Left lobe of liver (tissue), 2 donors: ENCODE data around the gene TBC1D16. TPM values are rescaled to one million over a fixed set of nuclear protein-coding genes. Genes with fewer than 3 reads are reported as not detected.
A peak's percentile ranks its signal among the peaks of the same experiment; 100 is the strongest.

Experiments used
- ATAC-seq: fragments of 200-7000 bp; cut with Tn5 transposase; one replicate; pipeline ENCODE4 v1.9.1; 2020; ENCODE audit warnings: mild to moderate bottlenecking, moderate library complexity
- DNase-seq: peaks from one replicate; pipeline ENCODE4 v3.0.0-alpha.2; 2020; ENCODE audit warnings: low spot score
- total RNA-seq: library from RNA; stranded (reverse); gene quantifications from one replicate; pipeline ENCODE4 v1.2.1, GENCODE V29; 2021
- donor health status: DM: no; HTN: no; CAD: no; lungs with moderate emphysema.
- donor health status: DM: no; HTN: yes; CAD: no.

Gene TBC1D16
- total RNA-seq, 1 donor from 2014 or later = 16.4 TPM

DNA sequence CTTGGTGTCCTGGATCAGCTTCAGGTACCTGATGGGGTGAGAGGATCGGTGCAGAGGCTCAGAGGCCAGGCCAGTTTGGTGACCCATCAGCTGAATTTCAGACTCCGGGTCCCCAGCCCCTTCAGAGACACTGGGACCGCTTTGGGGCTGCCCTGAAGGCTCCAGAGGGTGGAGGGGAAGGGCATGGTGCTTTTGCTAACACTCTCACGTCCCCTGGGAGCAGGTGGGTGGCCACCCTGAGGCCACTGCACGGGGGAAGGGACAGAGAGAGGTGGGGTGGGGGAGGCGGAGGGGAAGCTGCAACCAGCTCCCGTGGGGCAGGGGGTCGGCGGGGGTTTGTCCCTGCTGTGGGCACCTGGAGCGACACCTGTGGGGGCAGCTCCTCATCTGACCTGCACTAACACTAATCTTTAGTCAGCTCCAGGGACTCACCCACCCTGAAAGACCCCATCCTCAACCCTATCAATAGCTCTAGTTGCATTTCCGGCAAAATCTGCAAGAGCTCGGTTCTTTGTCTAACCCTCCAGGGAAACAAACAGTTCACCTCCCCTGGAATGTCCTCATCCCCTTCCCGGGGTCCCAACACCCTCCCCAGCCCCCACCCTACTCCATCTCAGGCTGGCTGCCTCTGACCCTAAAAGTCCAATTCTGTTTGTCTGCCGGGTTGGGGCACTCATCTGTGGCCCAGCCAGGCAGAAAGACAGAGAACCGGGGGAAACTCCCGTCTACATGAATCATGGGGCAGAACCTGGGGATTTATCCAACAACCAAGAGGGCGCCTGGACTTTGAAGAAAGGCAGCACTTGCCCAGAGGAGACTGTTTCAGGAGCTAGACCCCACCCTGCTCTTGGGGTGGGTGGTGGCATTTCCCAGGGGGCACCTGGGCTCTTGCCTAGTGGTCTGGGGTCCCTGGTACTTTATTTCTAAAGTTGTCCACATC is 104.5 kb downstream of the TBC1D16 start:
- ATAC-seq (peak; percentile 7), DNase-seq (no peak)

DNA sequence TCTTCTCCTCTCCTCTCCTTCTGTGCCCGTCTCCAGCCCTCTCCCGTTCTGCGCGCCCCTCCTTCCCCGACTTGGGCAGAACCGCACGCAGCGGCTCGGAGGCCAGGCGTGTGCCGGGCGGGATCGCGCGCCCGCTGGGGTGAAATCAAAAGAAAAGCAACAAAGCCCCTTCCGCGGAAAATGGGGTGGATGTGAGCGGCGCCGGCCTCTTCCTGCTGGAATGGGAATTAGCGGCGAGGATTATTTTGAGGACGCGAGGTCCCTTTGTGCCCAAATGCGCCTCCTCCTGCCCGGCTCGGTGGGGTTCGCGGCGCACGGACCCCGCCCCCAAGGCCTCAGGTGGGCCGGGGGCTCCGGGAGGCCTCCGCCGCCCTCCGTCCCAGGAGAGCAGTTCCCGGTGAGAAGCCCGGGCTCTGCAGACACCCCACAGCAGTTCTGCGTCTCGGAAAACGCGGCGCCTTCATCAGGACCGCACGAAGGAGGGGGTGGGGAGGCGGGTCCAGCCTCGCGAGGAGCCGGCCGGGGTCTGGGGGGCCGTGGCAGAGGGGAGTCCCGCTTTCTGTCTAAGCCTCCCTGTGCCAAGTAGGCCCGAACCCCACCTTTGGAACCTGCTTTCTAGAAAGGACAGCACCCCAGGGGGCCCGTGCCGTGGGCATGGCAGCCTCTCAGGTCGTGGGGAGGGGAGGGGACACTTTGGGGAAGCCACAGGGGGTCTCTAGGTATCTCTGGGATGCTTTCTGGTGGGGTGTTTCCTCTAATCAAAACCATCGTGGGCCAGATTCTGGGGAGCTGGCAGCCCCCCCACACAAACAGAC is 105.4 kb downstream of the TBC1D16 start:
- ATAC-seq (no peak), DNase-seq (no peak)

DNA sequence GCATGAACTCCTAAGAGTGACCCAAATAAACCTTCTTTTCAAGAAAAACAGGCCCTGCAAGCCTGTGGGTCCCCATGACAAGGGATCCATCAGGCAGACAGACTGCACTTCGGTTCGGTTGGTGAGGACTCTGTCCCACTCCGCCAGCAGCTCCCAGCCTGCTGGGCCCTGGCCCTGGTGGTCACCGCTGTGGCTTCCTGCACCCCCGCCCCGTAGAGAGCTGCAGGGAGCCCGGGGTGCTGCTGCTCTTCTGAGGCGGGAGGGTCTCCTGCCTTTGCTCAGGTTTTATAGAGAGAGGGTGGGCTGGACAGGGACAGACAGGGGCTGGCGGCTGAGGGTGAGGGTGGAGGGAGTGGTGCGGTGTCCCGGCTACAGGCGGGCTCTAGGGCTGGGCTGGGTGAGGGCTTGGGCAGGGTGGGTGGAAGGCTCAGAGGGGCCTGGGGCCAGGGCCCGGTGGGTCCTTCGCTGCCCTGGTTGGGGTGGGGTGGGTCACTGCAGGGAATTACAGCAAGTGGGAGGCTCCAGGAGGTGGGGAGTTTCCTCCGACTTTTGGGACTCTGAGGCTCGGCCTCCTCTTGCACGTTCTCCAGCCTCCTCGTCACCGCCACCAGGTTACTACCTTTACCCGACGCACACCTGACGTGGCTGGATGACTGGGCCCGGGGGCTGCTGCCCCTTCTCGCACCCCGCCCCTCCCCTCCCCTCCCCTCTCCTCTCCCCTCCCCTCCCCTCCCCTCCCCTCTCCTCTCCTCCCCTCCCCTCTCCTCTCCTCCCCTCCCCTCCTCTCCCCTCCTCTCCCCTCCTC is 106.2 kb downstream of the TBC1D16 start:
- DNase-seq (no peak), ATAC-seq (no peak)

DNA sequence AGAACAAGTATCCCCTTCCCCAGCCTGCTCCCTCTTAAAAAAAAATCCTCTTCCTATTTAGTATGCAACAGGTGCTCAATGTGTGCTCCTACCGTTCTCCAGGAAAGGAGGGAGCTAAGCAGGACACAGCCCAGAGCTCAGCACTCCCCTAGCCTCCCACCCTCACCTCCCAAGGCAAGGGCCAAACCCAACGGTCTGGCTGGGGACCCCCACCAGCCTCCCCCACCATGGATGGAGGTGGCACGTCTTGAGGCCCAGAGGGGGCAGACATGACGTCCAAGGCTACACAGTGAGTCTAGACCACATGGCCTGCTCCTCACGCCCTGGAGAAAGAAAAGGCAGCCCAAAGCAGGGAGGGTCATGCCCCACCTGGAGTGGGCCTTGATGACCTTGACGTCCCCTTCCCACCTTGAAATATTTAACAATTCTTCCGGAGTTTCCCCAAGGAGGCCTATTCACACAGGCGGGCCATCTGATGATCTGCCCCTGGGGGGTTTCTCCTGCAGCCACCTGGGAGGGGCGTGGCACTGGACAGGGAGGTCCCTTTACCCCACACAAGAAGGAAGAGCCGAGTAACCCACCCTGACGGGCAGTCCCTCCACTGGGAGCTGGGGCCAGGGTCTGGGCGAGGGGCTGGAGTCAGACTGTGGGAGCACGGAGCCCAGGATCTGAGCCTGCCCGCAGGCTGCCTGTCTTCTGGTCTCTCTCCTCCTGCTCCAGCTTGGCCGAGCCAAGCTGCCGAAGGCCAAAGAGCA is 107.0 kb downstream of the TBC1D16 start:
- DNase-seq (no peak), ATAC-seq (no peak)

DNA sequence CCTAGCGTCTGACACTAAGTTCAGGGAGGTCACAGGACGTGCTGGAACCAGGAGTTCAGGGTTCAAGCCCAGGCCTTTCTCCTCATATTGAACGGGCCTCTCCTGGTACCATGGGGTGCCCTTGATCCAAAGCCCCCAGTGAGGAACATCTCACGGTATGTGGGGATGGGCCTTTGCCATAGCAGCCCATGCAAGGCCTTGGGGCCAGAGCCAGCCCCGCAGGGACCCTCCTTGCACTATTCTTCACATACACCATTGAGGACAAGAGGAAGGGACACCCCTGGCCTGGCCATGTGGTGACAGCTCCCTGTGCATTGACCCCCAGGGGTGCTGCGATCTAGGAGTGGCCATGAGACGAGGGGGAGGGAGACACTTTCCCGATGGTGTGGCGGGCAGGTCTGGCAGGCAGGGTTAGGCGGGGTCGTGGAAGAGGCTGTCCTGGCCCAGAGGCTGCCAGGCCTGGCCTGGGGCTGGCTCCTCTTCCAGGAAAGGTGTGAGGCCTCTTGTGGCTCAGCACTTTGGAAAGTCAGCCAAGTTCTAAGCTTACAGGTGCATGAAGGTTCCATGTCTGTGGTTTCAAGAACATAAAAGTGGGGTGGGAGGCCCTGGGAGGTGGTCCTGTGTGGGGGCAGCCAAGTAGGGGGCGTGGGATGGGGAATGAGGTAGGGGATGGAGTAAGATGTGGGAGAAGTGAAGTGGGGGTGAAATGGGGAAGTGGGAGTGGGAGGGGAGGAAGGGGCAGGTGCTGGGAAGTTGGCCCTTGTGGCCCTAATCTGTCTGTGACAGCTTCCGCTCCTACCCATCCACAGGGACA is 107.8 kb downstream of the TBC1D16 start:
- ATAC-seq (no peak), DNase-seq (no peak)

DNA sequence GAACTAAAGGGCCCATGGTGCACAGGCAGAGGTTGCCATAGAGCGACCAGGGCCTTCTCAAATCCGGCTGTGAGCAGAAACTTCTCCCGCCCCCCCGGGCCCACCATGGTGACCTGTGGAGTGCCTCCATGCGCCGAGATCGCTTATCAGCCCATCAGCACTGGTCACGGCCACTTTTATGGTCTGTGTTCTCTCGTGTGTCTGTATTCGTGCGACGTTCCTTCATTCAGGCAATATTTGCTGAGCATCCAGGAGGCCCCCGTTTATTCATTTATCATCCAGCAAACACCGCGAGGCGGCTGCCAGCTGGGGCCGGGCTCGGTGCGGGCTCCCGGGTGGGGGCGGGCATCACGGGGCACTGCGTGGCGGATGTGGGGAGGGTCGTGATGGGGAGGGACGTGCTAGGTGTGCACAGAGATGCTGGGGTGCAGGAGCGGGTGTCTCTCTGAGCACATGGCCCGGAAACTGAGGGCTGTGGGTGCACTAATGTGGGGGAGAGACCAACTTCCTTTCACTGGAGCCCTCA is 108.5 kb downstream of the TBC1D16 start:
- ATAC-seq = no peak
- no peak for DNase-seq

DNA sequence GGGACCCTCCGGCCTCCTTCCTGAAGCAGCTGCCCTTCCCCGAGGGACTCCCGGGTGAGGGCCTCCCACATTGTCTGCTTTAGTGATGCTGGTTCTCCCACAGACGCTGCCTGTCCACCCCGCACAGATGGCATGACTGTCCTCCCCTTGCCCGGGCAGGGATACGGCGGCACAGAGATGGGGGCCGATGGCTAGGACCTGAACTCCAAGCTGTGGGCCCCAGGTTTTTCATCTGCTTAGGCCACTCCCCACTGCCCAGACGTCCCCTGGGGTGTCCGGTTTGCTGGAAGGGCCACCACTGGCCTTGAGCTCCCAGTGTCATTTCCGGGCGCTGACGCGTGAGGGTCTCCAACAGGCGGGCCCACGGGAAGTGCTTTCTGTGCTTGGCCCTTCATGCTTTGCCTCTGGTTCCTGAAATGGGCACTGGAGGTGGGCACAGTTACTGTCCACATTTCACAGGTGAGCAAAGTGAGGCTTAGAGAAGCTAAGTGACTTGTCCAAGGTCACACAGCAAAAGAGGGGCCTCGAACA is 109.0 kb downstream of the TBC1D16 start:
- DNase-seq (no peak), ATAC-seq (no peak)

DNA sequence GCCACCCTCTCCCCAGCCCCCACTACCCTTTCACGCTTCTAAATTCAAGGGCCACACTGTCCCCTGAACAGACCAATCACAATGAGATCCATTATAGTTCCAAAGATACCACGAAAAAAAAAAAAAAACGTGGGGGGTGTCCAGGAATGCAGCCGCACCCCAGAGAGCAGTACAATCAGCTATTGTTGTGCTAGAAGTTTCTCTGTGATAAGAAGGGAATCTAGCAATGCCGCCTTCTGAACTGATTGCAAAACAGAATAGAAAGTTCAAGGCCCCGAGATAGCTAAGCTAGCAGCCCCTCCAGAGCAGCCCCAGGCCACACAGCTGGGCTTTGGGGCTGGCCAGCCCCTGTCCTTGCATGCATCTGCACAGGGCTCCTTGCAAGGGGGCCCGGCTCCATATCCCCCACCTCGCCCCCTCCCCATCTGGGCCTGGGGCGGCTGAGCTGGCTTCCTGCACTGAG is 109.5 kb downstream of the TBC1D16 start:
- DNase-seq (no peak), ATAC-seq (no peak)

DNA sequence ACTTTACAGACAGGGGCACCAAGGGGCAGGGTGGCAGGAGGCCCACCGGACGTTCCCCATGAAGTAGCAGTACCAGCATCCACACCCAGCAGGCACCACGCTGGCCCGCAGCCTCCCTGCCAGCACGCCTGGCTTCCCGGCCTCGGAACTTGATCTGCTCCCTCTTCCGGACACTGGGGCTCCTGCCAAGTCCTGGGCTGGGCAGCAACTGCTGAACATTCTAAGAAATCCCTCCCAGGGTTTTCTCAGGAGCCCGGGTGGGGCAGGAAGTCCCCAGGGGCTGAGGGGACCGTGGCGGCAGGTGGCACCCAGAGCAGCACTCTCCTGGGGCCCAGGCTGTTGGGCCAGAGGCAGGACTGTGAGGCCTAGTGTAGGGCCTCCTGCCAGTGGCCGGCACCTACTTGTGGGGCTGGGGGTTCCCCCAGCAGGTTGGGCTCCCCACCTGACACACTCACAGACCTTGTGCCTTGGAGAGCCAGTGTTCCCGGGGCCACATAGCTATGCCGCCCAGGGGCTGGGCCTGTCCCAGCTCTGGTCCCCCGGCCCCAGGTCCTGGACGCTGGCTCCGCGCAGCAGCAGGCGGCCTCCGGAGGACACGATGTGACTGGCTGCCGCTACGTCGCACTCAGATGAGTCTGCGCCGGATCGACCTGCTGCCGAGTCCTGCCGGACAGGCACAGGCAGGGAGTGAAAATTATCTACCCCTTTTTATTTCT is 110.3 kb downstream of the TBC1D16 start:
- ATAC-seq = peak; percentile 84
- peak; percentile 81 for DNase-seq

DNA sequence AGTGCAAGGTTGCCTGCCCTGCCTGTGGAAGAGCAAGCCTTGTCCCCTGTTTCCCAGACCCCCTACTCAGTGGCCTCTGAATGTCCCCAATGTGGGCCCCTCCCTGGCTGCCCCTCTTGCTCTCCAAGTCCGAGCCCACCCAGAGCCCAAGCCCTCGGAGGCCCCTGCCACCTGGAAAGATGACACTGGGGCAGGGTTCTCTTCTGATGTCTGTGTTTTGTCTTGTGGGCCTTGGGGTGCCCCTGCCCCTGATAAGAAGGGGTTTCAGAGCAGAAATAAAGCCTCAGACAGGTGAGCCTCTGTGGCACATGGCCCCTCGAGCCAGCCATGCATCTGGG is 111.1 kb downstream of the TBC1D16 start:
- ATAC-seq = no peak
- DNase-seq = no peak

DNA sequence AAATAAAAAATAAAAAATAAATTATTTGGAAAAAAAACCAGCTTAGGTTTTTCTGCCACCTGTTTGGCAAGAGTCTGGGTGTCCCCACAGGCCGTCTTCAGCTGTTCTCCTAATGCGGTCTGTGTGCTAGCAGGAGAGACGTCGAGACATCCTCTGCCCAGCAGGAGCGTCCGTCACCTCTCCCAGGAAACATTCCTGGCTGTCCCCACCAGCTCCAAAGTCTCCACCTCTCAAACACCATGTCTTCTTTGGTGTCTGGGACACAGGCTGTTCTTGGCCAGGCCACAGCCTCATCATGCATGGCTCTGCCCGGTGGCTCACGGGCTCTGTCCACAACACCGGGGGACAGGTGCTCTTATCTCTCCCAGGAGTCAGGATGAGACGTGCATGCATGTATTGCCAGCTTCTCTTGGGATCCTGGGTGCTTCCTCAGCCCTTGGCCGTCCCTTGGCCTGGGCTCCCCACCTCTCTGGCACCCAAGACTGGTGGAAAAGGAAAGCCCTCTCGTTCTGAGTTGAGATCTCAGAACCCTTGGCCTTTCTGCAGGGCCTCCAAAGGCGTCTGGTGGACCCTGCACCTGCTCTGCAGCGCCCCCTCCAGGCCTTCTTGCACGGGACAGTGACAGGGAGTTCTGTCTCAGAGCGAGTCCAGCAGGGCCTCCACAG is 111.6 kb downstream of the TBC1D16 start:
- DNase-seq = no peak
- ATAC-seq = no peak

DNA sequence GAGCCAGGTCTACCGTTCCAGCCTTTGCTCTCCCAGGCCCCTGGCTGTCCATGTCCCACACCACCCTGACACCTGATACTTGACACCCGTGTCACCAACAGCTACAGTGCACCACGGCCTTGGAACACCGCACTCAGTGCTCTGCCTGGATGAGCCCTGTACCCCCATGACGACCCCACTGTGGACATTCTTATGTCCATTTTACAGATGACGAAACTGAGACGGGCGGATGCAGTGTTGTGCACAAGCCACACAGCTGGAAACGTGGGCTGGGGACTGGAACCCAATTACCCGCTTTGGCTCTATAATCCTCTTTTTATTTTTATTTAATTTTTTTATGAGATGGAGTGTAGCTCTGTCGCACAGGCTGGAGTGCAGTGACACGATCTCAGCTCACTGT is 112.9 kb downstream of the TBC1D16 start:
- no peak for ATAC-seq
- DNase-seq = no peak

DNA sequence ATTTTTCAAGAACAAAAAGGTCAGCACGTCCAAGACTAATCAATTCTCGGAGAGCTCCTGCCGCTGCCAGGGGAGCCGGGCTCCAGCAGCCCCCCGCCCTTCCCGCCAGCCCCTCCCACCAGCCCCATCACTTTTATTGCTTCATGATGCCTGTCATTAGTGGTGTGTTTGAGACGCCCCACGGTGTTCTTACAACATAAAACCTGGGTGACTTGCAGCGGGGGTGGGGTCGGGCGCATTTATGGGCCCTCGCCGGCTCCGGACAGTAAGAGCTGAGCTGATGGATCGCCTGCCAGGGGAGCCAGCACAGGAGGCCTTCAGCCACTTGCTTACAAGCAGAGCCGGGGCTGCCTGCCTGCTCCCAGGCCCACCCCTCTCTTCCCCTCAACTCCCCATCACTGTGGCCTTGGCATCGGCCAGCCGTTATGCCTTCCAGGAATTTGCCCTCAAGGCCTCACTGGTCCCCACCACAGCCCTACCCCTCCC is 113.5 kb downstream of the TBC1D16 start:
- DNase-seq (no peak), ATAC-seq (no peak)

DNA sequence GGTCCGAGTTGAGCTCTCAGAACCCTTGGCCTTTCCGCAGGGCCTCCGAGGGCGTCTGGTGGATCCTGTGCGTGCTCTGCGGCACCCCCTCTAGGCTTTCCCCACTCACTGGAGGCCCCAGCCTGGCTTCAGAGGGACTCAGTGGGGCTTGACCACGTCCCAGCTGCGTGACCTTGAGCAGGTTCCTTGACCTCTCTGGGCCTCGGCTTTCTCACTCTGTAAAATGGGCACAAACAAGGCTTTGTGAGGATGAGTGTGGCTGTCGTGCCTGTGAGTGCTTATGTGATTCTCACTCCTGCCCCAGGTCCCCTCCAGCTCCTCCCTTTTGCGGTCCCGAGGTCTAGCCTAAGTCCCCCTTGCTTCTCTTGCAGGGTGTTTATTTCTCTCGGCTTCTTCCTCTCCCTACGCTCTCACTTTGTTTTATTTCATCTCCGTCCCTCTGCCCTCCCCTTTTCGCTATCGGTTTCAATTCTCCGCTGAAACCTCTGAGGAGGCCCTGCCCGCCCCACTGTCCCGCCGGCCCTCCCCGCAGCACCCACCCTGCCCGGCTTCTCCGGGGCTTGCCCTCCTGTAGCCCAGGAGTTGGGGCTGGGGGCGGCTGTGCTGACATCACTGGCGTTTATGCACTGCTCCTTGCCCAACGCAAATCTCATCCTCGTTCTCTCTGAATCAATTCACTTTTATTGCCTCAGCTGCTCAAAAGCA is 114.1 kb downstream of the TBC1D16 start:
- DNase-seq (no peak), ATAC-seq (no peak)

DNA sequence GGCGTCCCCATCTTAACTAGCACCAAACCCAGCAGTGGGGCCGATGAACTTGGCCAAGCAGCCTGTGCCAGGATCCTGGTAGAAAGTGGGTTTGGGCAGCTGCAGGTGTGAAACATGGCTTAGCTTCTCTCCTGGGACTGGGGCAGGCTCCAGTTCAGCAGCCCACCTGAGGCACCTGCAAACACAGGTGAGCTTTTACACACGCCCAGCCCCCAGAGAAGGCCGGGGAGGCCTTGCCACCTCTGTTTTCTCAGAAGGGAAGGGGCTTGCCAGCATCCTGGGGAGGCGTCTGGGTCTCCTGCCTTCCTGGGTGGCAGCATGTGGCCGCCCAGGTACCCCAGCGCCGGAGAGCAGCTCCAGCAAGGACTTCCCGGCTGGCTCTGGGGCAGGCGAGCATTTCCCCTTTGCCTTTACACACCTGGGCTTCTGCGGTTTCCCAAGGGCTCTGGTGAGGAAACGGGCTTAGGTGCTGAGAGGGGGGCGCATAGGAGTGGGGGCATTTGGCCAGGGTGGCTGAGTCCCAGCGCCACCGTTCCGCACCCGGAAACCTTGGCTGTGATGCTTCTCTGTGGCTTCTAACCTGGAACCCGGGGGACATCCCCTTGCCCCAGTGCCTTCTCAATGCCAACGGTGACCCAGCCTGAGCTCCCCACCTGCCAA is 114.8 kb downstream of the TBC1D16 start:
- ATAC-seq (no peak), DNase-seq (no peak)
